ENCODE data around the gene SKAP1. TPM values are rescaled to one million over a fixed set of nuclear protein-coding genes. Genes with fewer than 3 reads are reported as not detected.

SKAP1 gene
- total and polyA plus RNA-seq, 4 donors = 1.4 to 4.9 (median 2.5) TPM

DNA sequence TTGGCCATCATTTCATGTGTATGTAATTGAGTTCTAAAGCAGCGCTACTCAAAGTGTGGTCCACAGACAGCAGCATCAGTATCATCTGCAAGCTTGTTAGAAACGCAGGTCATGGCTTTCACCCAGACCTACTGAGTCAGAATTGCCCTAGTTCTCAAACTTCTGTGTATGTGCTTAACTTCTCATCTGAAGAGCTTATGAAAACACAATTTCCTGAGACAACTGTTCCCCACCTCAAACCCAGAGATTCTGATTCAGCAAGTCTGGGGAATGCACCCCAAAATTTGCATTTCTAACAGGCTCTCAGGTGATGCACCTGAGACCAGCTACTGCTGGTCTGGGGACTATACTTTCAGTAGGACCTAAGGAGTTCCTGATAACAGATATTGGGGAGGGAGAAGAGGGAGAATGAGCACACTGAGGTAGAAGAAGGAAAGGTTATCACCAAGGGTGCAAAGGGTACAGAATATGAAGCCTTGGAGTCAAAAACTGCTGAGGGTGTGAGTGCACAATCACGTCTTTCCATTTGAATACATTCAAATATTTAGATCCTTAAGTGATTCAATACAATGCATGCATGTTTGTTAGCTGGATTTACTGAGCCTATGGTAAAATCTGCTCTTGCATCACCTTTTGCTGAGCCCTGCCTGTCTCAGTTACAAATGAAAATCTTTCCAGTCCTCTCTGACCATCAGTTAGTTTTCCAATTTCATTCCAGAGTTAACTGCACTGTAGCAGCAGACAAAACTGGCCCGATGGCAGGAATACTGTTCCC lies 29.2 kb upstream of the SKAP1 start:
- DNase-seq (no peak), ATAC-seq (ENCODE audit: insufficient read depth, low FRiP score) (no peak)
- no peak overlapping the region for H3K9ac ChIP-seq (ENCODE audit: insufficient read depth in 1 of 2, low read length in 2 of 2)
- H3K4me1 ChIP-seq (ENCODE audit: control insufficient read depth in 5 of 5, insufficient read depth in 5 of 5, low read length in 5 of 5) = peaks cover 0 to 22% (median 2%) of the 10 kb centered on the region in 5 donors
- no peak overlapping the region for H3K4me3 ChIP-seq
- peaks cover 3 to 16% (median 3%) of the 10 kb centered on the region in 3 donors for H3K27me3 ChIP-seq (ENCODE audit: control insufficient read depth in 3 of 3, insufficient read depth in 3 of 3, low read length in 2 of 3)
- no peaks in the 10 kb centered on the region for H3K36me3 ChIP-seq (ENCODE audit: control insufficient read depth in 4 of 4, insufficient read depth in 4 of 4, low read length in 4 of 4)
- WGBS, 2 donors = 73 to 86% methylated on average over 4 of the region's 4 CpGs
- peaks cover 0 to 10% (median 1%) of the 10 kb centered on the region in 4 donors for H3K9me3 ChIP-seq (ENCODE audit: control insufficient read depth in 4 of 4, insufficient read depth in 3 of 4, low read length in 3 of 4)
- H3K27ac ChIP-seq (ENCODE audit: low read depth in 1 of 2, low read length in 1 of 2) = no peak overlapping the region
- TF ChIP-seq, protein P1, sequence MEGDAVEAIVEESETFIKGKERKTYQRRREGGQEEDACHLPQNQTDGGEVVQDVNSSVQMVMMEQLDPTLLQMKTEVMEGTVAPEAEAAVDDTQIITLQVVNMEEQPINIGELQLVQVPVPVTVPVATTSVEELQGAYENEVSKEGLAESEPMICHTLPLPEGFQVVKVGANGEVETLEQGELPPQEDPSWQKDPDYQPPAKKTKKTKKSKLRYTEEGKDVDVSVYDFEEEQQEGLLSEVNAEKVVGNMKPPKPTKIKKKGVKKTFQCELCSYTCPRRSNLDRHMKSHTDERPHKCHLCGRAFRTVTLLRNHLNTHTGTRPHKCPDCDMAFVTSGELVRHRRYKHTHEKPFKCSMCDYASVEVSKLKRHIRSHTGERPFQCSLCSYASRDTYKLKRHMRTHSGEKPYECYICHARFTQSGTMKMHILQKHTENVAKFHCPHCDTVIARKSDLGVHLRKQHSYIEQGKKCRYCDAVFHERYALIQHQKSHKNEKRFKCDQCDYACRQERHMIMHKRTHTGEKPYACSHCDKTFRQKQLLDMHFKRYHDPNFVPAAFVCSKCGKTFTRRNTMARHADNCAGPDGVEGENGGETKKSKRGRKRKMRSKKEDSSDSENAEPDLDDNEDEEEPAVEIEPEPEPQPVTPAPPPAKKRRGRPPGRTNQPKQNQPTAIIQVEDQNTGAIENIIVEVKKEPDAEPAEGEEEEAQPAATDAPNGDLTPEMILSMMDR (IDR thresholded peaks at IDR 0.05; ENCODE audit: control extremely low read depth, extremely low read depth) = no peak

GRCh38 chr17:48457080-48457836 lies 27.2 kb upstream of the SKAP1 start:
- H3K27ac ChIP-seq (ENCODE audit: low read depth in 1 of 2, low read length in 1 of 2) = no peak overlapping the region
- H3K36me3 ChIP-seq (ENCODE audit: control insufficient read depth in 4 of 4, insufficient read depth in 4 of 4, low read length in 4 of 4) = no peaks in the 10 kb centered on the region
- peaks cover 3 to 12% (median 3%) of the 10 kb centered on the region in 3 donors for H3K27me3 ChIP-seq (ENCODE audit: control insufficient read depth in 3 of 3, insufficient read depth in 3 of 3, low read length in 2 of 3)
- TF ChIP-seq, protein P1 (IDR thresholded peaks at IDR 0.05; ENCODE audit: control extremely low read depth, extremely low read depth) = peak; percentile 81
- peaks cover 0 to 10% (median 1%) of the 10 kb centered on the region in 4 donors for H3K9me3 ChIP-seq (ENCODE audit: control insufficient read depth in 4 of 4, insufficient read depth in 3 of 4, low read length in 3 of 4)
- peak; percentile 72 for ATAC-seq (ENCODE audit: insufficient read depth, low FRiP score)
- DNase-seq = peak; percentile 65 to 70 (median 69)
- 17 to 21% methylated on average over 22 of the region's 22 CpGs for WGBS, 2 donors
- H3K9ac ChIP-seq (ENCODE audit: insufficient read depth in 1 of 2, low read length in 2 of 2) = no peak overlapping the region
- peaks cover 0 to 9% (median 0%) of the 10 kb centered on the region in 5 donors for H3K4me1 ChIP-seq (ENCODE audit: control insufficient read depth in 5 of 5, insufficient read depth in 5 of 5, low read length in 5 of 5)
- H3K4me3 ChIP-seq = no peak overlapping the region

DNA sequence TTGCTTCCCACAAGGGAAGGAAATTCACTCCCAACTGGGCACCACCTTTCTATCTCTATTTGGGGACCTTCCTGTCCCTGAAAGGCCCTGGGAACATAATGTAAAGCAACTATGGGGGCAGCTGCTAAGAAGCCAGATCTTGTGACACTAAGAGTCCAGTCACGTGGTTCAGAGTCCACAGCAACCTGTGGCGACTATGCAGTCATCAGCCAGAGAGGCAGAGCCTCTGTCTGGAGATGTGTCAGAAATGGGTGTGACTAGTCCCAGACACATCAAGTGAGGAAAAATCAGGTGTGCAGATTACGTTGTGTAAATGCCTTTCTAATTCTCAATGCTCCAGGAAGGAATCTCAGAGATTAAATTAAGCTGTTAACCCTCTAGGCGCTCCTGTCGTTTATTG lies 26.6 kb upstream of the SKAP1 start:
- peaks cover 0 to 10% (median 1%) of the 10 kb centered on the region in 4 donors for H3K9me3 ChIP-seq (ENCODE audit: control insufficient read depth in 4 of 4, insufficient read depth in 3 of 4, low read length in 3 of 4)
- H3K27ac ChIP-seq (ENCODE audit: low read depth in 1 of 2, low read length in 1 of 2) = no peak overlapping the region
- no peak overlapping the region for H3K9ac ChIP-seq (ENCODE audit: insufficient read depth in 1 of 2, low read length in 2 of 2)
- peaks cover 3 to 12% (median 3%) of the 10 kb centered on the region in 3 donors for H3K27me3 ChIP-seq (ENCODE audit: control insufficient read depth in 3 of 3, insufficient read depth in 3 of 3, low read length in 2 of 3)
- DNase-seq (no peak), ATAC-seq (ENCODE audit: insufficient read depth, low FRiP score) (no peak)
- TF ChIP-seq, protein P1 (IDR thresholded peaks at IDR 0.05; ENCODE audit: control extremely low read depth, extremely low read depth) = no peak
- no peaks in the 10 kb centered on the region for H3K36me3 ChIP-seq (ENCODE audit: control insufficient read depth in 4 of 4, insufficient read depth in 4 of 4, low read length in 4 of 4)
- H3K4me1 ChIP-seq (ENCODE audit: control insufficient read depth in 5 of 5, insufficient read depth in 5 of 5, low read length in 5 of 5) = peaks cover 0 to 9% (median 0%) of the 10 kb centered on the region in 5 donors
- no peak overlapping the region for H3K4me3 ChIP-seq
- 41 to 66% methylated on average over 5 of the region's 5 CpGs for WGBS, 2 donors
